ENCODE measurements around the gene PRKAG3.

PRKAG3 gene

DNA sequence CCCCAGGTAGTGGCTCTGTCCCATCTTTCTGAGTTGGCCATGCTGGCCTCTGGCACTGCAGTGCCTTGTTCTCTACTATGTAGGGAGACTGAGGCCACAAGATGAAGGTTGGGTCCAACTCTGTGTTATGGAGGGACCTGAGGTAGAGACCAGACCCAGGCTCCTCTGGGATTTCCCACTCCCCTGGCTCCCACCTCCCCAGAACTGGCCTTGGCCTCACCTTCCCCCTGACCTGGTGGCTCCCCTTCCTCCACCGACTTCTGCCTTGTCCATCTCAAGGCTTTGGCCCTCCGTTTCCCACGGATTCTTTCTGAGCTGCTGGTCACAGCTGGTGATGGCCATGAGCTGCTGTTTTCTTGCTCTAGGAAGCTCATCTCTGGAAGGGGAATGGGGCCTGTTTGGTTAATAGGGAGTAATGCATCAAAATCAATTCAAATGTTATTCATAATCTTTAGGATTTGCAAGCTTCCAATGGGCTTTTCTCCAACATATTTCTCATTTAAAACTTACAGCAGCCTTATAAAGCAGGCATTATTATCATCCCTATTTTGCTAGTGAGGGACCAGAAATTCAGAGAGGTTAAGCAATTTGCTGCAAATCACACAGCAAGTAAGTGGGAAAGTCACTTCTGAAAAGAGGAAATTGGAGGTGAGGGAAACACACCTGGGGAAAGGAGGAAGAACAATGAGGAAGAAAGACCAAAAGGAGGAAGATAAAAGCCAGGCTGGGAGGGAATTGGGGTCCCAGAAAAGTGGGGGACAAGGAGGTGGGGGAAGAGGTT, 887 bp downstream of the PRKAG3 start:
- no peak overlapping the region for H3K4me3 ChIP-seq (ENCODE audit: low read depth, low read length)
- TF ChIP-seq, protein P1, sequence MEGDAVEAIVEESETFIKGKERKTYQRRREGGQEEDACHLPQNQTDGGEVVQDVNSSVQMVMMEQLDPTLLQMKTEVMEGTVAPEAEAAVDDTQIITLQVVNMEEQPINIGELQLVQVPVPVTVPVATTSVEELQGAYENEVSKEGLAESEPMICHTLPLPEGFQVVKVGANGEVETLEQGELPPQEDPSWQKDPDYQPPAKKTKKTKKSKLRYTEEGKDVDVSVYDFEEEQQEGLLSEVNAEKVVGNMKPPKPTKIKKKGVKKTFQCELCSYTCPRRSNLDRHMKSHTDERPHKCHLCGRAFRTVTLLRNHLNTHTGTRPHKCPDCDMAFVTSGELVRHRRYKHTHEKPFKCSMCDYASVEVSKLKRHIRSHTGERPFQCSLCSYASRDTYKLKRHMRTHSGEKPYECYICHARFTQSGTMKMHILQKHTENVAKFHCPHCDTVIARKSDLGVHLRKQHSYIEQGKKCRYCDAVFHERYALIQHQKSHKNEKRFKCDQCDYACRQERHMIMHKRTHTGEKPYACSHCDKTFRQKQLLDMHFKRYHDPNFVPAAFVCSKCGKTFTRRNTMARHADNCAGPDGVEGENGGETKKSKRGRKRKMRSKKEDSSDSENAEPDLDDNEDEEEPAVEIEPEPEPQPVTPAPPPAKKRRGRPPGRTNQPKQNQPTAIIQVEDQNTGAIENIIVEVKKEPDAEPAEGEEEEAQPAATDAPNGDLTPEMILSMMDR (IDR thresholded peaks at IDR 0.05; ENCODE audit: control insufficient read depth, extremely low read depth, insufficient read depth): no peak
- no peak for DNase-seq (ENCODE audit: low read depth)

DNA sequence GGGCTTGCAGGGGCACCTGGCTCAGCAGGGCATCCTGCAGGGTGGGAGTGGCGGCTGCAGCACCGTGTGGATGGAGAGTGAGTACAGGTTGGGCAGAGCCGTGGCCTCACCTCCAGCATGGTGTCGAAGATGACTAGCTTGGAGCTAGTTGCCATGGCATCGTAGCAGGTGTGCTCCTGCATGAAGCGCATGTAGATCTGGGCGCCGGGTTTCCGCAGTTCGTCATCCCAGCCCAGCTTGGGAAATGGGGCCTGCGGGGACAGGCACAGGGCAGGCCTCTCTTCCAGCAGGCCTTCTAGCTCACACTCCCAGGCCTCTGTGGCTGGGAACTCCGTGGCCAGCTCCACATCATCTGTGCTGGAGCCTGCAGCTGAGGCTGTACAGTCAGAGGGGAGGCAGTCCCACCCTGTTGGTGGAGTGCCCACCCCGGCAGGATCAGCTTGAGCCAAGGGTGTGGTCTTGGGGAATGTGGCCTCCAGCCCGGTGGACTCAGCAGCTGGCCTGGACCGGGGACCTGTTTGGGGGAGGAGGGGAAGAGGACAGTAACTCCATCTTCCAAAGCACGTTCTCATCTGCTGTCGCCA, 1.6 kb downstream of the PRKAG3 start:
- TF ChIP-seq, protein P1 (IDR thresholded peaks at IDR 0.05; ENCODE audit: control insufficient read depth, extremely low read depth, insufficient read depth): no peak
- no peak for DNase-seq (ENCODE audit: low read depth)
- H3K4me3 ChIP-seq (ENCODE audit: low read depth, low read length): no peak overlapping the region

DNA sequence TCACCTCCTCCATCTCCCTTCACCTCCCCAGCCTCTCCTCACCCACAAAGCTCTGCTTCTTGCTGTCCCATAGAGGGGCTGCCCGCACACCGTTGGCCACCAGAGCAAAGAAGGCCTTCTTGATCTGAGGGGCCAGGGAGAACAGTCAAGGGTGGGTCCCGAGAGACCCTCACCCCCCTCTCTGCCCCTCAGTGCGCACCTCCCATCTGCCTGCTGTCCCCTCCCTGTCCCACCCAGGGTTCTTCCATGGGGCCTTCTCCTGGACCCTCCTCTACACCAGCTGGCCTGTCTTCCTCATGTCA, 3.2 kb downstream of the PRKAG3 start:
- TF ChIP-seq, protein P1 (IDR thresholded peaks at IDR 0.05; ENCODE audit: control insufficient read depth, extremely low read depth, insufficient read depth): no peak
- no peak for DNase-seq (ENCODE audit: low read depth)
- H3K4me3 ChIP-seq (ENCODE audit: low read depth, low read length): no peak overlapping the region

DNA sequence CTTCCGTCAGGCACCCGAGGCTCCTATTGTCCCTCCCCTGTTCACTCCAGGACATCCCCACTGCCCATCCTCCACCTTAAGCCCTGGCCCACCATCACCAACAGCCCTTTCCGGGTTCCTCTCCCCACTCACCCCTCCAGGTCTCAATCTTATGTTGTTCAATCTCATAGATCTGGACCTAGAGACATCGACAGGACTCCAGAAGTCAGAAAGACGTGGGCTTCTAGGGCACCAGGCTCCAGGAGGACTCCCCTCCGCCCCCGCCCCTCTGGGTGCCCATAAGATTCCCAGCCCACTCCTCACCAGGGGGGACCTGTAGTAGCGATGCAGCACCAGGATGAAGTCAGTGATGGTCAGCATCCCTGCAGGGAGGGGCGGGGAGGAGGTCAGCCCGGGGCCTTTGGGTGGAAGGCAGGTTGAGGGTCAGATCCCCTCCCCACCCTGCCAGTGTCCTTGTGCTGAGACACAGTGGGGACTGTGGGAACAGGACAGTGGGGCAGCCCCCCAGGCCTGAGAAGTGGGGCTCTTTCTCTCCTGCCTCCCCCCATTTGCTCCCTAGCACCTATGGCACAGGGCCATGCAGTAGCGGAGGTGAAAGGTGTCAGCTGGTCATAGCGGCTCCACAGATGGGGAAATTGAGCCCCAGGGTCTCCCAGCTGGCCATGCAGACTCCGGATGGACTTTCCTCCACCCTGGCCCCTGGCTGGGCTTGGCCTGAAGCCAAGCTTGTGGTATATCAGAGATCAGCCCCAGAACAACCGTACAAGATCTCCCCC, 3.7 kb downstream of the PRKAG3 start:
- TF ChIP-seq, protein P1 (IDR thresholded peaks at IDR 0.05; ENCODE audit: control insufficient read depth, extremely low read depth, insufficient read depth): no peak
- DNase-seq (ENCODE audit: low read depth): no peak
- no peak overlapping the region for H3K4me3 ChIP-seq (ENCODE audit: low read depth, low read length)

DNA sequence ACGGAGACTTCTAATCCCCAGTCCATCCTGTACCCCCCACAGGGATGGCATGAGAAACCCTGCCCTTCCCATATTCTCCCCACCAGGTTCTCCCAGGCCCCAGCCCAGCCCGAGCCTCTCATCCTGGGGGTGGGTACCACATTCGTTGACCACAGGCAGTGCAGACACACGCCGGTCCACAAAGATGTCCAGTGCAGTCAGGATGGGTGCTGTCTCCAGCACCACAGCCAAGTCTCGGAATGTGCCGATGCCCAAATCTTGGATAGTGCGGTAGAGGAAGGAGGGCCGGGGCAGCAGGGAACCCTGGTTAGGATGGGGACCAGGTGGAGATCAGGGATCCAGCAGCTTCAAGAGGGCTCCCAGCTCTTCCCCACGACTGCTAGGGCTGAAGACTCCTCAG, 4.8 kb downstream of the PRKAG3 start:
- H3K4me3 ChIP-seq (ENCODE audit: low read depth, low read length): no peak overlapping the region
- TF ChIP-seq, protein P1 (IDR thresholded peaks at IDR 0.05; ENCODE audit: control insufficient read depth, extremely low read depth, insufficient read depth): no peak
- DNase-seq (ENCODE audit: low read depth): no peak

DNA sequence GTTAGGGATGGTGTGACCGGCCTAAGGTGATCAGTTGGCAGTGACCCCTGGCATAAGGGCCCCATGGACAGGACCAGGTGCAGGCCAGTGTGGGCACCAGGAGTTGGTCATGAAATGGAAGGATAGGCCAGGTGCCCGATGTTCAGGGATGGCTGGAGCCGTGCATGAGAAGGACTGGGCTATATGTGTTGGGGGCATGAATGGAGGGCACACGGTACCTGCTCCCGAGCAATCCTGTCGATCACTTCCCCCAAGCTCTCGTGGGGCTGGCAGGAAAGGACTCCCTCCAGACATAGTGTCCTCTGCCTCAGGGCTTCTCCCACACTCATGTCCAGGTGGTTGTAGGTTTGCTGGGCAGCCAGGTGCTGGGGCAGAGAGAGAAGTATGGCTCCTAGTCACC, 7.6 kb downstream of the PRKAG3 start:
- DNase-seq (ENCODE audit: low read depth): no peak
- TF ChIP-seq, protein P1 (IDR thresholded peaks at IDR 0.05; ENCODE audit: control insufficient read depth, extremely low read depth, insufficient read depth): no peak
- no peak overlapping the region for H3K4me3 ChIP-seq (ENCODE audit: low read depth, low read length)
